ENCODE results near the gene FFAR3.

- TF ChIP-seq HNRNPL (IDR thresholded peaks at IDR 0.05; ENCODE audit: low read depth, low read length) (no peak), E2F5 (CRISPR knock-in tag; IDR thresholded peaks at IDR 0.05) (no peak)
Measured at GRCh38 chr19:35363711-35364425, 5.6 kb downstream of the FFAR3 start.
